Left lung (tissue), 10 donors: ENCODE data around the gene ASS1. TPM values are rescaled to one million over a fixed set of nuclear protein-coding genes. Genes with fewer than 3 reads are reported as not detected.

ENCODE experiments used
- ATAC-seq: fragments of 200-7000 bp; cut with Tn5 transposase; one replicate; pipeline ENCODE4 v1.9.1; 2020; ENCODE audit warnings: moderate library complexity
- DNase-seq, 4 donors: peaks; one replicate each; pipeline ENCODE4 v3.0.0-alpha.2; 2013 to 2020
- H3K27ac ChIP-seq, 2 donors: fragments of 200-600 bp; sonication (generic) in 1 of 2; one replicate each; pipeline versions ENCODE4 v1.5.0 to v1.8.0; 2020 to 2021
- H3K27me3 ChIP-seq, 2 donors: fragments of 200-600 bp; sonication (generic) in 1 of 2; one replicate each; pipeline versions ENCODE4 v1.5.0 to v1.8.0; 2020 to 2021
- H3K36me3 ChIP-seq, 2 donors: fragments of 200-600 bp; sonication (generic) in 1 of 2; one replicate each; pipeline versions ENCODE4 v1.5.0 to v1.8.0; 2020 to 2021
- H3K4me1 ChIP-seq, 2 donors: fragments of 200-600 bp; one replicate each; pipeline ENCODE4 v1.8.0; 2021
- H3K4me3 ChIP-seq, 2 donors: fragments of 200-600 bp; sonication (generic) in 1 of 2; one replicate each; pipeline versions ENCODE4 v1.5.0 to v1.8.0; 2020 to 2021; ENCODE audit warnings: mild to moderate bottlenecking in 1 of 2
- H3K9me3 ChIP-seq, 2 donors: fragments of 200-600 bp; sonication (generic) in 1 of 2; one replicate each; pipeline versions ENCODE4 v1.5.0 to v1.8.0; 2020 to 2021
- CTCF ChIP-seq, 2 donors: fragments of 200-600 bp; sonication (generic) in 1 of 2; IDR thresholded peaks; one replicate each; pipeline versions ENCODE4 v1.5.0 to v1.8.0; 2021; ENCODE audit warnings: antibody characterized with exemption in 2 of 2
- intact Hi-C, 2 donors: fragments of 100-400 bp; cut with DNase I; formaldehyde crosslinking; loops; one replicate each; pipeline versions ENCODE4 v1.11.2 to v1.14.2; 2022
- polyA plus RNA-seq, 6 donors: library from polyadenylated mRNA; unstranded; fragments of 120-200 nt; gene quantifications; one replicate each; pipeline ENCODE4 v1.2.1, GENCODE V29; 2013; ENCODE audit not compliant: insufficient read length in 6 of 6
- total RNA-seq, 2 donors: library from RNA; stranded (reverse); fragmentation: NEBNext Ultra II Directional; extraction: Animal tissue kit (Norgen Biotek cat#: 25700); gene quantifications; one replicate each; pipeline ENCODE4 v1.2.1, GENCODE V29; 2021
- donor health status: DM: no; HTN: yes; CAD: no.
- donor health status: DM: no; HTN: no; CAD: no.

Gene ASS1
- total and polyA plus RNA-seq, 8 donors: 11.9 to 99.7 (median 27.8) TPM

DNA sequence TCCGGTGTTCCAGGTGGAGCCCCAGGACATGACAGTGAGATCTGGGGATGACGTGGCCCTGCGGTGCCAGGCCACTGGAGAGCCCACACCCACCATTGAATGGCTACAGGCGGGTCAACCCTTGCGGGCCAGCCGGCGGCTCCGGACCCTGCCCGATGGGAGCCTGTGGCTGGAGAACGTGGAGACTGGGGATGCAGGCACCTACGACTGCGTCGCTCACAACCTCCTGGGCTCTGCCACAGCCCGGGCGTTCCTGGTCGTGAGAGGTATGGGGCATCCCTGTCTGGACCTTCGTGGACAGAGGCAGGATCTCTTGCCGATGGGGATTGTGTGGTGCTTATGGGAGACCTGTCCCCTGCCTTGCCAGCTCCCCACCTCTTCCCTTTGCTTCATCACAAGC, 26.0 kb upstream of the ASS1 start:
- no peak for ATAC-seq
- Histone ChIP-seq H3K36me3 (no peaks in the 10 kb centered on the region), H3K27ac (no peak overlapping the region), H3K9me3 (no peaks in the 10 kb centered on the region), H3K27me3 (no peaks in the 10 kb centered on the region), H3K4me3 (no peak overlapping the region), H3K4me1 (no peaks in the 10 kb centered on the region)
- intact Hi-C loops: no loop called here
- no peak for TF ChIP-seq CTCF (IDR thresholded peaks at IDR 0.05)
- DNase-seq: no peak

DNA sequence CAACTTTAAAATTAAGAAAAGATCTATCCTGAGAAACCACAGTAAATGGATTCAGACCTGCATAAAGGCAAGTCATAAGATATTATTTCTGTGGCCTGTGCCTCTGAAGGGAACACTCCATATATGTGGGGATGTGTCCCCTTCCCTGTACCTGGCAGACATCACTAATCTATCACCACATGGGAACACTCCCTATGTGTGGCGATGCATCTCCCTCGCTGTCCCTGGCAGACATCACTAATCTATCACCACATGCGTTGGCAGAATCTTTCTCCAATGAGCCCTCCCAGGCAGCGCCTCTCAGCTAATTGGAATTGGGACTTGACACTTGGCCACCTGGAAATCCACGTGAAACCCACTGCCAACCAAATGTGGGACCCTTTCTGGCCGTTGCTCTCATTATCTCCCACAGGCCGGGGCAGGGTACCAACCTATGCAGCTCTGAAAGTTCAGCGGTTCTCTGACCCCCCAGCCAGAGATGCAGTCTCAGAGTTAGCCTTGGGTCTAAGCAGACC, 25.2 kb upstream of the ASS1 start:
- TF ChIP-seq CTCF (IDR thresholded peaks at IDR 0.05): no peak
- no peak for ATAC-seq
- Histone ChIP-seq H3K9me3 (no peaks in the 10 kb centered on the region), H3K27ac (no peak overlapping the region), H3K4me3 (no peak overlapping the region), H3K36me3 (no peaks in the 10 kb centered on the region), H3K27me3 (no peaks in the 10 kb centered on the region), H3K4me1 (no peaks in the 10 kb centered on the region)
- DNase-seq: no peak
- intact Hi-C loops: no loop called here

GRCh38 chr9:130421154-130421801, 23.5 kb upstream of the ASS1 start:
- no peak for TF ChIP-seq CTCF (IDR thresholded peaks at IDR 0.05)
- intact Hi-C loops: no loop called here
- no peak for ATAC-seq

GRCh38 chr9:130421802-130422276, 22.9 kb upstream of the ASS1 start:
- H3K9me3 ChIP-seq: no peaks in the 10 kb centered on the region
- no peaks in the 10 kb centered on the region for H3K36me3 ChIP-seq
- ATAC-seq (no peak), DNase-seq (no peak)
- intact Hi-C loops: no loop called here
- H3K27ac ChIP-seq: no peak overlapping the region
- TF ChIP-seq CTCF (IDR thresholded peaks at IDR 0.05): no peak
- no peak overlapping the region for H3K4me3 ChIP-seq
- peaks cover 0 to under 1% of the 10 kb centered on the region in 2 donors for H3K4me1 ChIP-seq
- no peaks in the 10 kb centered on the region for H3K27me3 ChIP-seq

More at GRCh38 chr9:130421154-130421801, 23.5 kb upstream of the ASS1 start:
- no peak overlapping the region for H3K27ac ChIP-seq
- peak in 1 of 4 donors; percentile 18 for DNase-seq
- H3K36me3 ChIP-seq: no peaks in the 10 kb centered on the region
- no peak overlapping the region for H3K4me3 ChIP-seq
- no peaks in the 10 kb centered on the region for H3K27me3 ChIP-seq
- H3K9me3 ChIP-seq: no peaks in the 10 kb centered on the region
- H3K4me1 ChIP-seq: no peaks in the 10 kb centered on the region

DNA sequence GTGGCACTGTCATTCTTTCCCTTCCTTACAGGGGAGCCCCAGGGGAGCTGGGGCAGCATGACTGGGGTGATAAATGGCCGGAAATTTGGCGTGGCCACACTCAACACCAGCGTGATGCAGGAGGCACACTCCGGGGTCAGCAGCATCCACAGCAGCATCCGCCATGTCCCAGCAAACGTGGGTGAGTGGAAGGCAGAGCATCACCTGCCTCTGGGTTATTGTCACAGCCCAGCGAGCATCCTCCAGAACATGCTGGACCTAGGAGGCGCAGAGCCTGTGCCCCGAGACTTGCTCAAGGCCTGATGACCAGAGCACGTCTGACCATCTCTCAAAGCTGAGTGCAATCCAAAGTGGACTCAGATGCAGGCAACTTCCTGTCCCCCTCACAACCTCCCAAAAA, 22.2 kb upstream of the ASS1 start:
- TF ChIP-seq CTCF (IDR thresholded peaks at IDR 0.05): no peak
- Histone ChIP-seq H3K36me3 (no peaks in the 10 kb centered on the region), H3K4me1 (peaks cover 0 to 7% of the 10 kb centered on the region in 2 donors), H3K4me3 (no peak overlapping the region), H3K27me3 (no peaks in the 10 kb centered on the region), H3K27ac (no peak overlapping the region), H3K9me3 (no peaks in the 10 kb centered on the region)
- DNase-seq (no peak), ATAC-seq (no peak)
- intact Hi-C loops: no loop called here
